Measurements from ENCODE around the gene TARS3.

DNA sequence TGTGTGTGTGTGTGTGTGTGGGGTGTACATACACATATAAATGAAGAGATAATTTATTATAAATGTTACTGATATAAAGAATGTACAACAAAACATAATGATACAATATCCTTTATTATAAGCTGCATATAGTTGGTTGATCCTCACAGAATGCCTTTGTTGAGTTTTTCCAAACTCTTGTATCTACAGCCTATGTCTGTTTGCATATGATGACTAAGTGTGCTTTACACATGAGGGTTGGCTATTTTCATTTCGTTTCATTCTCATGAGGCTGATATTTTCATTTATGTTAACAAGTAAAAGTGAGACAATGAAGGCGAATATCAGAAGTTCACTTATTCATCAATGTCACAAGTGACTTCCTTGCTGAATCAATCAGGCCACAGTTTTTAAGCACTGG, 117.2 kb downstream of the TARS3 start:
- TF ChIP-seq, protein P1, sequence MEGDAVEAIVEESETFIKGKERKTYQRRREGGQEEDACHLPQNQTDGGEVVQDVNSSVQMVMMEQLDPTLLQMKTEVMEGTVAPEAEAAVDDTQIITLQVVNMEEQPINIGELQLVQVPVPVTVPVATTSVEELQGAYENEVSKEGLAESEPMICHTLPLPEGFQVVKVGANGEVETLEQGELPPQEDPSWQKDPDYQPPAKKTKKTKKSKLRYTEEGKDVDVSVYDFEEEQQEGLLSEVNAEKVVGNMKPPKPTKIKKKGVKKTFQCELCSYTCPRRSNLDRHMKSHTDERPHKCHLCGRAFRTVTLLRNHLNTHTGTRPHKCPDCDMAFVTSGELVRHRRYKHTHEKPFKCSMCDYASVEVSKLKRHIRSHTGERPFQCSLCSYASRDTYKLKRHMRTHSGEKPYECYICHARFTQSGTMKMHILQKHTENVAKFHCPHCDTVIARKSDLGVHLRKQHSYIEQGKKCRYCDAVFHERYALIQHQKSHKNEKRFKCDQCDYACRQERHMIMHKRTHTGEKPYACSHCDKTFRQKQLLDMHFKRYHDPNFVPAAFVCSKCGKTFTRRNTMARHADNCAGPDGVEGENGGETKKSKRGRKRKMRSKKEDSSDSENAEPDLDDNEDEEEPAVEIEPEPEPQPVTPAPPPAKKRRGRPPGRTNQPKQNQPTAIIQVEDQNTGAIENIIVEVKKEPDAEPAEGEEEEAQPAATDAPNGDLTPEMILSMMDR (IDR thresholded peaks at IDR 0.05), result no peak
- TF ChIP-seq POLR2A (IDR thresholded peaks at IDR 0.05) (no peak), POLR2AphosphoS5 (IDR thresholded peaks at IDR 0.05) (no peak), EP300 (IDR thresholded peaks at IDR 0.05) (no peak)

Data from sigmoid colon (tissue), 4 donors.